ENCODE results near the gene TCEANC2.

TCEANC2 gene

GRCh38 chr1:54114001-54114400 is 60.6 kb downstream of the TCEANC2 start:
- no peak for DNase-seq (ENCODE audit: low spot score)

GRCh38 chr1:54114955-54115354 is 61.5 kb downstream of the TCEANC2 start:
- DNase-seq (ENCODE audit: low spot score): no peak

GRCh38 chr1:54115520-54115919 is 62.1 kb downstream of the TCEANC2 start:
- no peak for DNase-seq (ENCODE audit: low spot score)

- DNase-seq (ENCODE audit: low spot score): peak; percentile 72
Observed at GRCh38 chr1:54117815-54118563, 64.6 kb downstream of the TCEANC2 start.

GRCh38 chr1:54118704-54119103 is 65.3 kb downstream of the TCEANC2 start:
- DNase-seq (ENCODE audit: low spot score): no peak

GRCh38 chr1:54120018-54120697 is 66.8 kb downstream of the TCEANC2 start:
- no peak for DNase-seq (ENCODE audit: low spot score)

GRCh38 chr1:54120698-54121481 is 67.5 kb downstream of the TCEANC2 start:
- no peak for DNase-seq (ENCODE audit: low spot score)

- DNase-seq (ENCODE audit: low spot score): peak; percentile 52
Observed at GRCh38 chr1:54121482-54122134, 68.2 kb downstream of the TCEANC2 start.

GRCh38 chr1:54122135-54122751 is 68.8 kb downstream of the TCEANC2 start:
- no peak for DNase-seq (ENCODE audit: low spot score)

- no peak for DNase-seq (ENCODE audit: low spot score)
Observed at GRCh38 chr1:54122992-54123391, 69.6 kb downstream of the TCEANC2 start.

- no peak for DNase-seq (ENCODE audit: low spot score)
Observed at GRCh38 chr1:54124472-54124871, 71.1 kb downstream of the TCEANC2 start.

- no peak for DNase-seq (ENCODE audit: low spot score)
Observed at GRCh38 chr1:54124906-54125305, 71.5 kb downstream of the TCEANC2 start.

- DNase-seq (ENCODE audit: low spot score): peak; percentile 5
Observed at GRCh38 chr1:54125386-54126070, 72.1 kb downstream of the TCEANC2 start.

GRCh38 chr1:54126271-54126815 is 72.9 kb downstream of the TCEANC2 start:
- no peak for DNase-seq (ENCODE audit: low spot score)

- no peak for DNase-seq (ENCODE audit: low spot score)
Observed at GRCh38 chr1:54127594-54128300, 74.3 kb downstream of the TCEANC2 start.

- DNase-seq (ENCODE audit: low spot score): no peak
Observed at GRCh38 chr1:54129858-54130257, 76.5 kb downstream of the TCEANC2 start.

GRCh38 chr1:54131419-54131818 is 78.0 kb downstream of the TCEANC2 start:
- no peak for DNase-seq (ENCODE audit: low spot score)

GRCh38 chr1:54132495-54132894 is 79.1 kb downstream of the TCEANC2 start:
- no peak for DNase-seq (ENCODE audit: low spot score)

- no peak for DNase-seq (ENCODE audit: low spot score)
Observed at GRCh38 chr1:54134295-54134694, 80.9 kb downstream of the TCEANC2 start.

GRCh38 chr1:54135436-54136120 is 82.2 kb downstream of the TCEANC2 start:
- DNase-seq (ENCODE audit: low spot score): no peak
